HG03064 (cell line): Measurements from ENCODE around the gene SPPL3.

Source experiments
- ATAC-seq: cut with Tn5 transposase; IDR thresholded peaks from one replicate; pipeline ENCODE4 v1.9.1; 2021; ENCODE audit warnings: low read depth; ENCODE audit not compliant: unreplicated experiment

The SPPL3 gene

GRCh38 chr12:120879102-120879501, 25.1 kb downstream of the SPPL3 start:
- ATAC-seq = no peak

GRCh38 chr12:120874547-120875245, 29.5 kb downstream of the SPPL3 start:
- ATAC-seq = no peak

- no peak for ATAC-seq
Observed at GRCh38 chr12:120873226-120873625, 30.9 kb downstream of the SPPL3 start.

- ATAC-seq = no peak
Observed at GRCh38 chr12:120872487-120872886, 31.7 kb downstream of the SPPL3 start.

GRCh38 chr12:120870415-120870814, 33.7 kb downstream of the SPPL3 start:
- ATAC-seq = no peak

GRCh38 chr12:120869376-120869775, 34.8 kb downstream of the SPPL3 start:
- no peak for ATAC-seq

- no peak for ATAC-seq
Observed at GRCh38 chr12:120866108-120866507, 38.0 kb downstream of the SPPL3 start.

GRCh38 chr12:120865098-120865497, 39.1 kb downstream of the SPPL3 start:
- no peak for ATAC-seq

GRCh38 chr12:120862664-120863063, 41.5 kb downstream of the SPPL3 start:
- ATAC-seq = no peak

- ATAC-seq = no peak
Observed at GRCh38 chr12:120861074-120861795, 42.9 kb downstream of the SPPL3 start.

- no peak for ATAC-seq
Observed at GRCh38 chr12:120858306-120859088, 45.7 kb downstream of the SPPL3 start.

GRCh38 chr12:120856980-120857379, 47.2 kb downstream of the SPPL3 start:
- ATAC-seq = no peak

GRCh38 chr12:120855823-120856588, 48.2 kb downstream of the SPPL3 start:
- ATAC-seq = no peak

- ATAC-seq = no peak
Observed at GRCh38 chr12:120854804-120855203, 49.4 kb downstream of the SPPL3 start.

GRCh38 chr12:120853188-120853587, 51.0 kb downstream of the SPPL3 start:
- ATAC-seq = no peak

- no peak for ATAC-seq
Observed at GRCh38 chr12:120851944-120852343, 52.2 kb downstream of the SPPL3 start.

- peak; percentile 35 for ATAC-seq
Observed at GRCh38 chr12:120851444-120851843, 52.7 kb downstream of the SPPL3 start.

GRCh38 chr12:120849765-120850164, 54.4 kb downstream of the SPPL3 start:
- no peak for ATAC-seq

GRCh38 chr12:120847814-120848213, 56.3 kb downstream of the SPPL3 start:
- ATAC-seq = peak; percentile 53

- no peak for ATAC-seq
Observed at GRCh38 chr12:120847392-120847791, 56.8 kb downstream of the SPPL3 start.

- ATAC-seq = no peak
Observed at GRCh38 chr12:120846721-120847120, 57.4 kb downstream of the SPPL3 start.
